GM12878 (cell line): Measurements from ENCODE around the gene NUP50. TPM values are rescaled to one million over a fixed set of nuclear protein-coding genes. Genes with fewer than 3 reads are reported as not detected.

Experiments used
- ATAC-seq: fragments of 200-7000 bp; cut with Tn5 transposase; 3 replicates; pipeline ENCODE4 v1.9.1; 2020; ENCODE audit warnings: mild to moderate bottlenecking, moderate library complexity
- BruUV-seq: library from RNA; stranded (reverse); fragments of 400-500 nt; replicated peaks from 2 replicates; lab custom pipeline; 2021; lab: Mats Ljungman, UMichigan
- CTCF ChIA-PET: fragments of 300-600 bp; sonication (Branson Sonifier 250); formaldehyde crosslinking; extraction: SDS; loops from one replicate; lab custom pipeline; 2021; ENCODE audit warnings: inconsistent platforms; lab: Yijun Ruan, JAX
- POLR2A ChIA-PET: fragments of 350-600 bp; formaldehyde crosslinking; extraction: SDS; loops from one replicate; lab custom pipeline; 2021; ENCODE audit warnings: inconsistent platforms; lab: Charles Lee
- RAD21 ChIA-PET: fragments of 300-600 bp; sonication (Branson Sonifier 250); formaldehyde crosslinking; loops from one replicate; lab custom pipeline; 2023; ENCODE audit warnings: antibody characterized with exemption; ENCODE audit not compliant: unreplicated experiment; lab: Charles Lee
- SMC1A ChIA-PET: fragments of 300-600 bp; sonication (Branson Sonifier 250); formaldehyde crosslinking; loops from one replicate; lab custom pipeline; 2023; ENCODE audit not compliant: unreplicated experiment, uncharacterized antibody; lab: Charles Lee
- DNase-seq: peaks from one replicate; pipeline ENCODE4 v3.0.0-alpha.2; 2011; ENCODE audit warnings: low read depth, low spot score
- FAIRE-seq: peaks from 3 replicates; lab custom pipeline; 2011; peaks lifted over from hg19 to GRCh38; lab: Jason Lieb, UNC
- H2AFZ ChIP-seq: 2 replicates; pipeline ENCODE4 v1.6.0; 2011; ENCODE audit warnings: low read depth, low read length, control low read depth; ENCODE audit not compliant: control insufficient read depth
- H3K27ac ChIP-seq: 2 replicates; pipeline ENCODE4 v1.5.1; 2011; ENCODE audit warnings: control low read depth; ENCODE audit not compliant: control insufficient read depth, insufficient read depth
- H3K27me3 ChIP-seq, 2 experiments: replicated peaks in 1 of 2; 2 replicates each; pipeline versions ENCODE4 v1.6.0 to v1.6.1; 2011; ENCODE audit warnings: low read length in 1 of 2; ENCODE audit not compliant: control insufficient read depth in 2 of 2, insufficient read depth in 2 of 2
- H3K36me3 ChIP-seq, 2 experiments: 2 replicates each; pipeline ENCODE4 v1.5.1; 2011; ENCODE audit warnings: low read length in 1 of 2; ENCODE audit not compliant: control insufficient read depth in 2 of 2, insufficient read depth in 2 of 2
- H3K4me1 ChIP-seq: 2 replicates; pipeline ENCODE4 v1.6.1; 2011; ENCODE audit warnings: mild to moderate bottlenecking, low read length, moderate library complexity, mixed read lengths; ENCODE audit not compliant: control insufficient read depth, insufficient read depth
- H3K4me2 ChIP-seq: 2 replicates; pipeline ENCODE4 v1.6.0; 2011; ENCODE audit warnings: control low read depth; ENCODE audit not compliant: control insufficient read depth, insufficient read depth
- H3K4me3 ChIP-seq: fragments of 200-600 bp; sonication (generic); 2 replicates; pipeline ENCODE4 v1.5.1; 2016
- H3K79me2 ChIP-seq: 2 replicates; pipeline ENCODE4 v1.6.0; 2011; ENCODE audit warnings: low read length; ENCODE audit not compliant: control insufficient read depth, insufficient read depth
- H3K9ac ChIP-seq: 2 replicates; pipeline ENCODE4 v1.8.0; 2011; ENCODE audit warnings: low read length, control low read depth, mixed read lengths; ENCODE audit not compliant: control insufficient read depth, insufficient read depth
- H3K9me3 ChIP-seq: replicated peaks from 3 replicates; pipeline ENCODE4 v1.5.1; 2011; ENCODE audit warnings: mild to moderate bottlenecking, low read length; ENCODE audit not compliant: control insufficient read depth, insufficient read depth
- H4K20me1 ChIP-seq: 2 replicates; pipeline ENCODE4 v1.6.0; 2011; ENCODE audit not compliant: control insufficient read depth, insufficient read depth
- CUX1 ChIP-seq: IDR thresholded peaks from 2 replicates; pipeline ENCODE4 v1.6.1; 2012; ENCODE audit warnings: improper control_type of control experiment, low read depth, low read length; ENCODE audit not compliant: insufficient replicate concordance
- IKZF1 ChIP-seq: fragments of 450-650 bp; conservative IDR thresholded peaks from 2 replicates; pipeline ENCODE4 v1.6.1; 2017; ENCODE audit warnings: antibody characterized with exemption, mild to moderate bottlenecking
- MEF2A ChIP-seq: IDR thresholded peaks from 2 replicates; pipeline ENCODE4 v1.6.1; 2011; ENCODE audit warnings: low read depth, mild to moderate bottlenecking, low read length, moderate library complexity; ENCODE audit not compliant: insufficient read depth
- PBX3 ChIP-seq: IDR thresholded peaks from 2 replicates; pipeline ENCODE4 v1.6.1; 2011; ENCODE audit warnings: mild to moderate bottlenecking, low read depth, low read length, moderate library complexity; ENCODE audit not compliant: insufficient replicate concordance
- PKNOX1 ChIP-seq: fragments of 450-650 bp; IDR thresholded peaks from 2 replicates; pipeline ENCODE4 v1.6.1; 2016; ENCODE audit warnings: mild to moderate bottlenecking
- POLR2A ChIP-seq: IDR thresholded peaks from 2 replicates; pipeline ENCODE4 v1.6.1; 2011; ENCODE audit warnings: low read depth, mild to moderate bottlenecking, low read length
- TCF3 ChIP-seq: IDR thresholded peaks from 2 replicates; pipeline ENCODE4 v1.6.1; 2012; ENCODE audit warnings: low read depth, mild to moderate bottlenecking, low read length, borderline replicate concordance; ENCODE audit not compliant: insufficient read depth
- ZNF24 ChIP-seq: fragments of 450-650 bp; IDR thresholded peaks from 2 replicates; pipeline ENCODE4 v1.6.1; 2017; ENCODE audit warnings: antibody characterized with exemption, mild to moderate bottlenecking
- WGBS: methylation state at CpG from one replicate; pipeline ENCODE4 v1.1.6; 2016; ENCODE audit warnings: low lambda C conversion rate; ENCODE audit not compliant: insufficient replicate concordance, insufficient coverage; ENCODE audit errors: missing lambda C conversion rate; 5-methylcytosine and 5-hydroxymethylcytosine counted together
- in situ Hi-C: fragments of 300-500 bp; cut with MboI; formaldehyde crosslinking; loops from 9 replicates; pipeline ENCODE4 v1.14.3; 2018; ENCODE audit warnings: mixed read lengths
- intact Hi-C: fragments of 100-400 bp; cut with micrococcal nuclease; formaldehyde crosslinking; loops from one replicate; pipeline ENCODE4 v1.14.2; 2022; ENCODE audit not compliant: unreplicated experiment
- polyA plus RNA-seq, 11 experiments: library from polyadenylated mRNA; depleted of rRNA in 4 of 11; unstranded in 6 of 11; stranded (reverse) in 5 of 11; fragments of >200 nt; fragmentation: Nextera tagmentation in 4 of 11; fragmentation: Illumina TruSeq in 1 of 11; extraction: Ambion mirVana in 4 of 11; extraction: Trizol in 1 of 11; gene quantifications; 1 replicate in 1 of 11; 2 replicates in 10 of 11; pipeline versions ENCODE4 v1.2.1 to v1.2.3, GENCODE V29; 2011 to 2016; ENCODE audit warnings: inconsistent platforms in 2 of 11, missing spikeins in 2 of 11, low read depth in 1 of 11
- total RNA-seq, 4 experiments: library from RNA; depleted of rRNA in 3 of 4; stranded (reverse); fragments of >200 nt in 3 of 4; fragmentation: Illumina TruSeq in 1 of 4; extraction: Trizol in 1 of 4; gene quantifications; 2 replicates each; pipeline versions ENCODE4 v1.2.1 to v1.2.3, GENCODE V29; 2013 to 2021

Gene NUP50
- total and polyA plus RNA-seq, 10 of the 15 experiments (the other 5 are each of a cell fraction or from before 2014, with no cell fraction given): 36.8 to 125 (median 78.8) TPM

GRCh38 chr22:45197606-45198462, 34.1 kb downstream of the NUP50 start:
- Histone ChIP-seq H3K36me3 (peaks cover 16 to 41% of the 10 kb centered on the region in 2 experiments), H3K4me1 (no peaks in the 10 kb centered on the region), H3K9me3 (no peaks in the 10 kb centered on the region), H3K9ac (no peak overlapping the region), H2AFZ (no peak overlapping the region), H3K4me2 (no peak overlapping the region), H3K79me2 (no peaks in the 10 kb centered on the region), H3K27me3 (no peaks in the 10 kb centered on the region), H4K20me1 (no peaks in the 10 kb centered on the region), H3K4me3 (no peak overlapping the region), H3K27ac (no peak overlapping the region)
- no TSS peak for BruUV-seq
- 89% methylated on average over 28 of the region's 28 CpGs for WGBS
- FAIRE-seq (no peak), ATAC-seq (no peak), DNase-seq (no peak)
- ChIA-PET CTCF (no interaction called here), SMC1A (no interaction called here), POLR2A (no interaction called here), RAD21 (no interaction called here)
- in situ Hi-C loops: no loop called here
- intact Hi-C loops: no loop called here
- TF ChIP-seq POLR2A (peak; percentile 12; the same call in 1 of the 2 replicates), TCF3 (no peak)

- ChIA-PET SMC1A (no interaction called here), RAD21 (no interaction called here), CTCF (no interaction called here), POLR2A (no interaction called here)
- Histone ChIP-seq H3K27me3 (no peaks in the 10 kb centered on the region), H2AFZ (no peak overlapping the region), H3K9me3 (no peaks in the 10 kb centered on the region), H3K4me1 (no peaks in the 10 kb centered on the region), H3K36me3 (peaks cover 16 to 44% of the 10 kb centered on the region in 2 experiments), H3K79me2 (no peaks in the 10 kb centered on the region), H3K4me2 (no peak overlapping the region), H3K4me3 (no peak overlapping the region), H3K27ac (no peak overlapping the region), H3K9ac (no peak overlapping the region), H4K20me1 (no peaks in the 10 kb centered on the region)
- intact Hi-C loops (no loop called here), in situ Hi-C loops (no loop called here)
- WGBS: 94% methylated on average over 9 of the region's 9 CpGs
- DNase-seq (no peak), FAIRE-seq (no peak), ATAC-seq (no peak)
- TF ChIP-seq PKNOX1: no peak
- TF ChIP-seq PBX3: no peak
- TF ChIP-seq CUX1: no peak
- TF ChIP-seq ZNF24: no peak
- no peak for TF ChIP-seq MEF2A
- TF ChIP-seq IKZF1: no peak
- no TSS peak for BruUV-seq
These were observed 34.7 kb downstream of the NUP50 start for GRCh38 chr22:45198463-45198795.
